ENCODE results near the gene SMAD2.

Gene SMAD2

DNA sequence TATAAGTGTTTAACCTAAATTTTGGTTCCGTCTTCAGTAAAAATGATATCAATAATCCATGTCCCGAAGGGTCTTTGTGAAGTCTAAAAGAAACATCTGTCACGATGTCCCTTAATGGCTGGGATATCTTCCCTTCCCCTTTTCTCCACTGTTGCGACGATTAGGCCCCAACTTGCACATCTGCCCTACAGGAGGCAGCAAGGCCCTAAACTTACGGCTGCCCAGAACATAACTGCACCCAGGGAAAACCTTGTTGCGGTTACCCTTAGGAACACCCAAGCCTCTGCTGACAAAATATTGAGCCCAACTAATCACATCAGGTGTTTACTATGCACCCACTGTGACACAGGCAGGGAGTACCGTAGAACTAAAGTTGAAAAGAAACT, 1.3 kb upstream of the SMAD2 start:
- peak; percentile 73 for DNase-seq (ENCODE audit: low spot score)

DNA sequence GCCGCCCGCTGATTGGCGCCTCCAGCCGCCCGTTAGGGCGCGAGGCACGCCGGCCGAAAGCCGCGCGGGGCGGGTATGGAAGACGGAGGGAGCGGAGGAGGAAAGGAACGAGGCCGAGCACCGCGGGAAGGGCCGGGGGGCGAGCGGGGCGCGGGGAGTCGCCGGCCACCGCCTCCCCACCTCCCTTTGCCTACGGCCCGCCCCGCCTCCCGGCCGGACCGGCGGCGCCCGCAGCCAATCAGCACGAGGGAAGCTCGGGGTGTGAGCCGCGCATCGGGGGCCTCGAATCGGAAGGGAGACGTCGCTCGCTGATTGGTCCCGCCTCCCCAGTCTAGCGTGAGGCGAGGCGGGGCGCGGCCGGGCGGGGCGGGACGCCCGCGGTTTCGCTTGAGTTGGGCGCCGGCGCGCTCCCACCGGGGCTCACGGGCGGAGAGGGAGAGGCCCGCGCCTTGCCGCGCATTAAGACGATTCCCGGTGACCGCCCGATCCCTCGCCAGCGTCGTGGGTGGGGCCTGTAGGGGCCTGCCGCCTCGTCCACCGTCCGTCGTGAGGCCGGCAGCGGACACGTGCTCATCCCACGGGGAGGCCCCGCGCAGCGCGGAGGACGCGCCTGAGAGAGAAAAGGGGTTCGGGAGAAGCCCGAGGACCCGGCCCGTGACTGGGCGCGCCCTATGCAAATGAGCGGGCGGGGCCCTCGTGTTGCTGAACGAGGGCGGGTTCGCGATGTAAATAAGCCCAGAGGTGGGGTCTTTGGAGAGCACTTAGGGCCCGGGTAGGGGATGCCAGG, 665 bp upstream of the SMAD2 start:
- peak; percentile 99 for DNase-seq (ENCODE audit: low spot score)

DNA sequence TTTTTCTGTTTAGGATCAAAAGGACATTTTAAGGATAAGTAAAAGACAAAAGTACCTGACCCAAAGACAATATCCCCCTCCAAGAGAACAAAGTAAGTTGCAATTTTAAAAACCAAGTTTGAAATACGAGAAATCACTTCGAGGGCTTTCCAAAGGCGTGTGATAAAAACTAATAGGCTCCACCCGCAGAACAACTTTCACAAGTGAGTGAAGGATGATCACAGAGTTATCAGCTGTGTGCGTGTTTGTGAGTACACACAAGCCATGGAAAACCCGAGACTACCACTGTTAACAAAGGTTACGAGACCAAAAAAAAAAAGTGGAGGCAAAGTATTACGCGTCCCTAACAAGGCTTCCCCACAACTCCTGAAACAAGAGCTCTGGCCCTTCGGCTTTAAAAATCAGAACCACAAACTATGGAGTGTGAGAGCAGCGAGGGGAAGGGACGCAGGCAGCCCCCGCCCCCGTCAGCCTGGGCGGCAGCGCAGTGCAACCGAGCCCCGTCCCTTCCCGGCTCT, 719 bp downstream of the SMAD2 start:
- DNase-seq (ENCODE audit: low spot score): no peak

DNA sequence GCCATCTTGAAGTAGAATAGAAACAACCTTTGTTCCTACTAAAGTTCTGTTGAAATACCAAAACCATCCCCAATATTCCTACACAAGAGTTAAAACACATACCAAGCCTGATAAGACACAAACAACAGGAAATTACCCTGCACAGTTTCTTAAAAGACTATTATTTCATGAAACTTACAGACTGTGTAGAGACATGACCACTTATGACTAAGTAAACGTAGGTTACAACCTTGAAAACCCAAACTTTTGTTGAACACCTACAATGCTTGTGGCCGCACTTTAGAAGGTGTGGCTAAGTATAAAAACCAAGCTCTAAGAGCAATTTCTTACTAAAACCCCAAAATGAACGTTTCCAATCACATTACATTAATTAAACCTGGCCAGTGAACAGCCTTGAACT, 2.0 kb downstream of the SMAD2 start:
- DNase-seq (ENCODE audit: low spot score): no peak

DNA sequence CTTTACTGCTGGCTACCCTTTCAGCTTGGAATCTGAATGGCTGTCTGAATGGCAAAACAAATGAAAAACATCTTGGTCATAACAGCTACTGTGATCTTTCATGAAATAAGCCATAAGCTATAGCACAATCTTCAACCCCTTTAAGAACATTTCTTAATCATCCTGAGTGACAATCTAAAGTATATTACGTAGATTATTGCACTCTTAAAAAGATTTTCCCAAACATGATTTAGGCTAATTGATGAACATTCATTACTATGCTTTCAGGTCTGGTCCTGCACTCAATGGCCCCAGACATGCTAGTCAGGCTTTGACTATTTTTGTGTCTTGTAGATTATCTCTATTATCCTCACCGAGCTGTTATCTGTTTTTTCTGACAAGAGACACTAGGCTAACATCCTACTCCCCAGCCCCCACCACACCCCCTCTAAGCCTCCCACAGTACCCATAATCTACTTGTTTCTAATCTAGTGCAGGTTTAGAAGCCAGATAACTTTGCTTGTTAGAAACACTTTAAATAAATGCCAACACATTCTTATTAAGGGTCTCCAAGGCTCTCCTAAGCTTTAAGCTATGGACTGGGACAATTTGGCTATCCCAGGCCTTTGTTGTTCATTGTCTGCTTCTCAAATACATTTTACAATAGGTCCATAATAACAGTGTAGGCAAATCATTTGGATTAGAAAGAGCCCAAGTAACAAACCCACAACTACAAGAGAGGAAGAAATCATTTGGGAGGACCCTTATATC, 4.2 kb downstream of the SMAD2 start:
- DNase-seq (ENCODE audit: low spot score): peak; percentile 66

DNA sequence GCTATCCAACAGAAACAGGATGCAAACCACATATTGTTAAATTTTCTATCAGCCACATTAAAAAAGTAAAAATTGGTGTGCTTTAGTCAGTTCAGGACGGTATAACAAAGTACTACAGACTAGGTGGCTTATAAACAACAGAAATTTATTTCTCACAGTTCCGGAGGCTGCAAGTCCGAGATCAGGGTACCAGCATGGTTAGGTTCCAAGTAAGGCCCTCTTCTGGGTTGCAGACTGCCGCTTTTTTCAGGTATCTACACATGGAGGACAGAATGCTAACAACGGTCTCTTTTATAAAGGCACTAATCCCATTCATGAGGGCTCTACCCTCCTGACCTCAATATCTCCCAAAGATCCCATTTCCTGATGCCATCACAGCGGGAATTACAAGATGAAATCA, 10.5 kb downstream of the SMAD2 start:
- no peak for DNase-seq (ENCODE audit: low spot score)

DNA sequence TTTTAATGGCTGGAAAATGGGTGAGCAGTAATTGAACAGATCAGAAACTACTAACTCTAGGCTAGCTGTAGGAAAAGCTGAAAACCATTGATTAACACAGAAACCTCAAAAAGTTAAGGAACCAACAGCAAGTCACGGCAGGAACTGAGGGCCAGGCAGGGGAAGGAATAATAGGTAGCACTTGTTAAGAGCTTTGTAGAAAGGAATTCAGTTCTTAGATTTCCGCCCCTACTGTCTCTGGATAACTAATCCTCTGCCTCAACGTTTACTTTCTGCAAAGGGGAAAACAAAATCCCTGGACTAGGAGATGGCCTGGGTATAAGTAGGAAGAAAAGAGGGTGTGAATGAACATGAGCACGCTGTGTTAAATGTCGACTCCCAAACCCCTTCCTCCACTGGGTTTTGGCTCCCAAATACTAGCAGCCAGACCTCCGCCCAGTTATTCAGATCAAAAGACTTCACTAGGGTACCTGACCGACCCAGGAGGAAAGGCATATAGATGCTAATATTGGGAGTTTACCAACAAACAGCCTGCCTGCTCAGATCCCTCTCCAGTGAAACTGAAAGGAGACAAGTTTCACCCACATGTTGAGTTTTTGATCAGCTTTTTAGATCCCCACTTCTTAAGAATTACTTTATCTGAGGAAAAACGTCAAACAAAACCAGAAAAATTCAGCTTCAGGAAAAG, 12.4 kb downstream of the SMAD2 start:
- DNase-seq (ENCODE audit: low spot score): no peak

DNA sequence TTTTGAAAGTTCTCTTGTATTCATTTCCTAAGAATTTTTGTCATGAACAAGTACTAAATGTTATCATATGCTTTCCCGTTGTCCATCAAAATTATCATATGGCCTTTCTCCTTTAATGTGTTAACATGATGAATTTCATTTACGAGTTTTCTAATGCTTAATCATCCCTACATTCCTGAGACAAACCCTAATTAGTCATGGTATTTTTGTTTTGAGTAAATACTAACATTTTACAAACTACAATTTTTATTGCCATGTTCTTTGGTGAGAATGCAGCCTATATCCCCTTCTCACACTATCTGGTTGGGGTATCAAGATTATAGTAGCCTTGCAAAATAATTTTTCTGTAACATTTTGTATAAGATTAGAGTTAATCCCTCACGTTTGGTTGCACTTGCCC, 14.5 kb downstream of the SMAD2 start:
- no peak for DNase-seq (ENCODE audit: low spot score)

DNA sequence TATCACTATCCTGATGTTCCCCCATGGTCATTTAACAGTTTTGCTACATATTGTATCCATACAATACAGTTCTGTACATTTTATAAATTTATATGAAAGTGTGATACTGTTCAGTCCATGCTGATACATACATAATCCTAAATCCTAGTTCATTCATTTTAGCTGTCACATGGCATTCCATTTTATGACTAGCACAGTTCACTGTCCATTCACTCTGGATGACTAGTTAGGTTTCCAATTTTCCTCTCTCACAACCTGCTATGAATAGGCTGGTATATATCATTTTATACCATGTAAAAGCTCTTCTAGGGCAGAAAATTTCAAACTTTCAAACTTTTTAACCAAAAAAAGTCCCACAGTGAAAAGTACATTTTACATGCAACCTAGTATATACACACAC, 15.2 kb downstream of the SMAD2 start:
- no peak for DNase-seq (ENCODE audit: low spot score)

DNA sequence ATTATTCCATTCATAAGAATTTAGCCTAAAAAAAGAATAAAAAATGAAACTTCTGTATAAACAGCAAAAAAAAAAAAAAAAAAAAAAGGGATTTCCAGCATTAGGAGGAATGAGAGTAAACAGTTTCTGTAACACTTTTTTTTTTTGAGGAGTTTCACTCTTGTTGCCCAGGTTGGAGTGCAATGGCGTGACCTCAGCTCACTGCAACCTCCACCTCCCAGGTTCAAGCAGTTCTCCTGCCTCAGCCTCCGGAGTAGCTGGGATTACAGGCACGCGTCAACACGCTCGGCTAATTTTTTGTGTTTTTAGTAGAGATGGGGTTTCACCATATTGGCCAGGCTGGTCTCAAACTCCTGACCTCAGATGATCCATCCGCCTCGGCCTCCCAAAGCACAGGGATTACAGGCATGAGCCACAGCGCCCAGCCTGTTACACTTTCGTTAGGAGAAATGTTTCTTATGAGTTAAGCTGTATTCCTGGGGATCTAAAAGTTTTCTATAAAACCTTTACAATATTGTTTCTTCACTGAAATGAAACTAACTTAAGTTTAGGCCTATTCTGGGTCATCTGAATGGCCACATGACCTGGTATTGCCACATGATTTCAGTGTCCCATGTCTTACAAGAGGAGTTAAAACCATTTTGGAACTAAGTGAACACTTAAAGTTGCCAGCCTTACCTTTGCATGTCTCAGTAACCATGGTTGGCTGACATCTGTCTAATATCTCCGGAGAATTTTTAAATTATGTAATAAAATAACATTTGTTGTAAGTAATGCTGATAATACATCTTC, 17.5 kb downstream of the SMAD2 start:
- DNase-seq (ENCODE audit: low spot score): no peak

DNA sequence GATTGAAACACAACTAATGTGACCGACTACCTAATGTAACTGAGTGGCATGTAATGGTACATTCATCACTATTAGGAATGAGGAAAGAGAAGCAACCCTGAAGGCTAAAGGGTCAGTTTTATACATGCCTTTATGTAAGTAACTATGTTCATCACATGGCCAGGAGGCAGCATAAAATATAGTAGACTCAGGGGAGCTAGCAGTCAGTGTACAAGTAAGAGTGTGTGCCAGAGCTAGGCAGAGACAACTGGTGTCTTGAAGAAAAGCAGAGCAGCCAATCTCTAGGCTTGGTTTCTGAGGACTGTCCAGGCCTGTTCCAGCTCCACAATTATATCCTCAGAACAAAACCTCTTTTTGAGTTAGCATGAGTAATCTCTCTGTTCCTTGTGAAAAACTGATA, 18.1 kb downstream of the SMAD2 start:
- DNase-seq (ENCODE audit: low spot score): no peak

DNA sequence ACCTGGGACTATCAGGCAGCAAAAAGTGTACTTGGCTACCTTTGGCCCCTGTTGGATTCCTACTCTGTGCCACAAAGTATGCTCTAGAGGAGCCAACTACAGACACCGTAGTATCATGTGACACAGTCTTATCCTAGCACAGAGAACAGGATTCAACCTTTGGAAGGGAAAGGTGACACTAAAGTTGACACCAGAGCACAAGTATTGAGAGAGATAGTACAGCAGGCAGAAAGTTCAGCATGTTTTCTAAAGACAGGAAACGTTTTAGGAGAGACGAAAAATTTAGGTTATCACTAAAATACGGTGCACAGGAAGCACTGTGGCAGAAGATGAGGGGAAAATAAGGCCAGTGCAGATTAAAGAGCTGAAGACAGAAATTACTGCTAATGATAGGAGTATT, 18.6 kb downstream of the SMAD2 start:
- DNase-seq (ENCODE audit: low spot score): no peak

DNA sequence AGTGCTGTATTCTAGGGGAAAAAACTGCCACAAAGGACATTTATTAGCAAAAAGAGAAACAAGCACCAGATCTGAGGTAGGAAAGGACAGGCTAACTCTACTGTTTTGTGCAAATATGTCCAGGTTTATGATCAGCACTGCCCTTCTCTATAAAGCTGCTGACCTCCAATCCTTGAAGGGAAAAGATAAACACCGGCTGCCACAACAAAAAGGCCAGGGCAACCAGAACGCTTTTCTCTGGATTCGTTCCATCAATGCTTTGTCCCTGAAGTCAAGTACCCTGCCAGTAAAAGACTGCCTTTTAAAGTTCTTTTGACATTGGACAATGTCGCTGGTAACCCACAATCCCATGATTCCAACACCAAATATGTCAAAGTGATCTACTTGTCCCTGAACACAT, 21.0 kb downstream of the SMAD2 start:
- no peak for DNase-seq (ENCODE audit: low spot score)

DNA sequence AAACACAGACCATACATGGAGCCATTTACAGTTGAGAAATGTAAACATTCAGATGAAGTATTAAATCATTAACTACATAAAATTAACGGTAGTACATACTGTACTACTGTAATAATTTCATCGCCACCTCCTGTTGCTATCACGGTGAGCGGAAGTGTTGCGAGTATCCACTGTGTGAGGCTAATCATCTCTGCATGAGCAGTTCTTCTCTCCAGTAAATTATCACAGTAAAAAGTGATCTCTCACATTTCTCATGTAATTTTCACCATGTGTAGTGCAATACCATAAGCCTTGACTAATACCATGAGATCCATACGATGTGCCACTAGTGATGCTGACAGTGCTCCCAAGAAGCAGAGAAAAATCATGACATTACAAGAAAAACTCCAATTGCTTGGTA, 21.9 kb downstream of the SMAD2 start:
- DNase-seq (ENCODE audit: low spot score): no peak

DNA sequence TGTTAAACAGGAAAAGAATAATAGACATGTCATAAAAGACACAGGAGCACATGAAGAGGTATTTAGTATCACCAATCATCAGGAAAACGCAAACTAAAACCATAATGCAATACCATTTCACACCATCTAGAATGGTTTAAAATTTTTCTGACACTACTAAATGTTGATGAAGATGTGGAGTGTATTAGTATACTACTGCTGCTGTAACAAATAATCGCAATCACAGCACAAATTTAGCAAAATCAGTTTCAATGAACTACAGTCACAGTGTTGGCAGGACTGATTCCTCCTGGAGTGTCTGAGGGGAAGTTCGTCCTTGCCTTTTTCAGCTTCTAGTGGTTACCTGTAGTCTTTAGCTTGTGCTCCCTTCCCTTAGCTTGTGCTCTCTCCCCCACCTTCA, 24.1 kb downstream of the SMAD2 start:
- DNase-seq (ENCODE audit: low spot score): no peak

DNA sequence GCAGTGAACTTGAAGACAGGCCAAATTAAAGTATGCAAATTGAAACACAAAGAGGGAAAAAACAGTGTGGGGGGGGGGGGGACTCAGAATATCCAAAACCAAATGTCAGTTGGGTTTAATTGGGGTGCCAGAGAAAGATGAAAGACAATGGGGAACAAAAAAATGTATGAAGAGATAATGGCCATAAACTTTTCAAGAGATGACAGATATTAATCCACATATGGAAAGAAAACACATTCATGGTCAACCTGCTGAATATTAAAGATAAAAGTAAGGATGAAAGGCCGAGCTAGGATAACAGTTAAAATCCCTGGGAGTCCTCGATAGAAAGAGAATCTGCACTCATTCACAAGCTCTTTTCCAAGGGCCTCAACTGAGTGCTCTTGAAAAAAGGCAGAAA, 26.6 kb downstream of the SMAD2 start:
- no peak for DNase-seq (ENCODE audit: low spot score)

DNA sequence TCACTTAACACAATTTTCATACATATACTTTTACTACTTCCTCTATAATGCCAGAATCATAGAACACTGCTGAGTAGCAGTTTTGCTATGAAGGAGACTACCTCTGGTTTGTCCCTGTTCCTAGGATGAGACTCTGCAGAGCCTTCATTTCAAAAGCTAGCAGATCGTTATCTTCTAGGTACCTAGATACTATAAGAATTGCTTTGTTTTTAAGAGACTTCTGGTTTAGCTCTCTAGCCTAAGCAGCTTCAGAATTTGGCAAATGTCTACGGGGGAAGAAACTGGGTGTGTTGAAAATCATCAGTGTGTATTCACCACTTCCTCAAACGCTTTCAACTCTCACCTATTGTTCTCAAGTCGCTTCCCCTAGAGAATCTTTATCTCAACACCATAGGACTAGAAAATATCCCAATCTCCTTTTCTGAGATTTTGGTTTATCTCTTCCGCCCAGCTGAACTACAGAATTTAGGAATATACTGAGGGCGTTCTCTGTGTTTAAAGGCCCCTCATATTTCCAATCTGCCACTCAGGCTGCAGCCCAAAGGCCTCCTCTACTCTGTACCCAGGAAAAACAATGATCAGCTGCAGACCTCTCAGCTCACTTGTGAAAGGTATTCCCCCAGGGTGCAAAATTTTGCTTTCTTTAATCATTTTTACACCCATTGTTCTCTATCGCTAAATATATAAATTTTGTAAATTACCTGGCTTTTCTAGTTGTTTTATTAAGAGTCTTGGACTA, 28.7 kb downstream of the SMAD2 start:
- no peak for DNase-seq (ENCODE audit: low spot score)

DNA sequence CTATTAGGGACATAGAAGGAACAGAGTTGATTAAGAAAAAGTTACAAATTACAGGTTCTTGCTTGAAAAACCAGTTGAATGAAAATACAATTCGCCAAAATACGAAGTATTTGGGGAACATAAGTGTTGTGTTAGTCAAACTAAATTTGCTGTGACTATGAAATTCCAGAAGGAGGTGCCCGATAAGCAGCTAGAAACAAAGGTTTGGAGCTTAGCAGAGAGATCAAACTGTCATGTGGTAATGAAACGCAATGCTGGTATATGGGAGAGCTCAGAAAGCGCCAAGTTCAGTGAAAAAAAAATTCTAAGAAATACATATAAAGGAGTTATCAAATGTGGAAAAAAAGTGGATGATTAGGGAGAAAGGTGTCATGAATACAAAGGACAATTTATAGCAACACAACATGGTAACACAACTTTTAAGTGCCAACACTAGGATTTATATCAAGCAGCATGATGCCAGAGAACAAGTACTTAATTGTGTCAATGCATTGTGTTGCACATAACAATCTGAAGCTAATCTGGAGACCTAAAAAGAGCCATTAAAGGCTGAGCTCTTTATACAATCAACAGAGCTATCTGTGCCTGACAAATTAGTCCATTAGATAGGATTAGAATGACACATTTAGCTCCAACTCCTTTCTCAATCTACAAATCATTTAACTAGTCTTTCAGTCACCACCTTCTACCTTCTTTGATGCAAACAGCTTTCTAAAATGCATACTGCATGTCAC, 31.2 kb downstream of the SMAD2 start:
- DNase-seq (ENCODE audit: low spot score): peak; percentile 52

DNA sequence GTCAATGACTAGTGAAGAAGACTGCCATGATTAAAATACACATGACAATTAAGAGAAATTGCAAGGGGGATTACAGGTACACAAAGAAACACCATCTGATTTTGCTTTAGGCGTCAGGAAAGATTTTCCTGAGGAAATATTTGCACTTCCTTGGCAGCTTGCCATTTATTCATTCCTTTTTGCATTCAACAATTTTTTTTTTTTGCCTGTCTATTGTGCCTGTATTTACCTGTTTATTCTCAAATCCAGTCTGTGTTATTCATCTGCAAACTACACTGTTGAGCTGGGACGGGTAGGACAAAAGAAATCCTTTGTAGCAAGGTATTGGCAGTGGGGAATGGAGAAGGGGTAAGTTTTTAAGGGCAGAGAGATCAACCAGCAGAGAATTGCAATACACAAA, 31.8 kb downstream of the SMAD2 start:
- no peak for DNase-seq (ENCODE audit: low spot score)

DNA sequence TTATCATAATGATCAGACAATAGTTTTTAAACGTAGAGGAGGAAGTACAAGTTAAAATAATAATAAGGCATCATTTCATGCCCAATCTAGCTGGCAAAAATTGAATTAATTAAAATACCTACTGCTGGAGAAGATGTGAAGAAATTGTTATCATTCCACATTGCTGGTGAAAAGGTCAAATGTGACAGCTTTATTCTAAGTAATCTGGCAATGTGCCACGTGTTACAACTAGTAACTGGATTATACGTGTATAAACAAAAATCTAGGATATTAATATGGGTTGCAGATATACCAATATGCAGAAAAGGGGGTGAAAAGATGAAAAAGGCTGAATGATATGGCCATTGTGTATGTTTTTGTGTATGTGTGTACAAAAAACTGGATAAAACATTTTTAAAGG, 32.4 kb downstream of the SMAD2 start:
- DNase-seq (ENCODE audit: low spot score): no peak
